ENCODE measurements around the gene HUNK.

DNA sequence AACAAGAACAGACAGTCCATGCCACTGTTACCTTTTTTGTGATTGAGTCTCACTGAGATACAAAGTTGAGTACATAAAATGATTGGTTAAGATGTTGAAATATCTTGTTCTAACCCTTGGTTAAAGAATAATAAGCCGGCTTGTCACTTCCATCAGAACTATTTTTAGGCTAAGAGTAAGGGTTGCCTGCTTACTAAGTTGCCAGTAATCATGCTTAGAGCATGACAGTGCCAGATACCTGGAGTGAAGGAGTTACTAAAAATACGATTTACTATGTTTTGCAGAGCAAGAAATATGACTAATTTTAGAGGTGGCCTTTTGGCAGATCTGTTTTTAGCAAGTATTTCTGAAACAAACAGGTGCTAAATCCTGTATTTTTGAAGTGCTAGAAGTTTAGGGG, 6.0 kb downstream of the HUNK start:
- TF ChIP-seq, protein P1, sequence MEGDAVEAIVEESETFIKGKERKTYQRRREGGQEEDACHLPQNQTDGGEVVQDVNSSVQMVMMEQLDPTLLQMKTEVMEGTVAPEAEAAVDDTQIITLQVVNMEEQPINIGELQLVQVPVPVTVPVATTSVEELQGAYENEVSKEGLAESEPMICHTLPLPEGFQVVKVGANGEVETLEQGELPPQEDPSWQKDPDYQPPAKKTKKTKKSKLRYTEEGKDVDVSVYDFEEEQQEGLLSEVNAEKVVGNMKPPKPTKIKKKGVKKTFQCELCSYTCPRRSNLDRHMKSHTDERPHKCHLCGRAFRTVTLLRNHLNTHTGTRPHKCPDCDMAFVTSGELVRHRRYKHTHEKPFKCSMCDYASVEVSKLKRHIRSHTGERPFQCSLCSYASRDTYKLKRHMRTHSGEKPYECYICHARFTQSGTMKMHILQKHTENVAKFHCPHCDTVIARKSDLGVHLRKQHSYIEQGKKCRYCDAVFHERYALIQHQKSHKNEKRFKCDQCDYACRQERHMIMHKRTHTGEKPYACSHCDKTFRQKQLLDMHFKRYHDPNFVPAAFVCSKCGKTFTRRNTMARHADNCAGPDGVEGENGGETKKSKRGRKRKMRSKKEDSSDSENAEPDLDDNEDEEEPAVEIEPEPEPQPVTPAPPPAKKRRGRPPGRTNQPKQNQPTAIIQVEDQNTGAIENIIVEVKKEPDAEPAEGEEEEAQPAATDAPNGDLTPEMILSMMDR (conservative IDR thresholded peaks at IDR 0.05; ENCODE audit: low read depth, low read length), result no peak
- TF ChIP-seq EZH2 (IDR thresholded peaks at IDR 0.05; ENCODE audit: borderline replicate concordance, low read depth, low read length, poor library complexity, severe bottlenecking), result no peak
